Left colon (tissue), 2 donors: ENCODE data around the gene HTR7. TPM values are rescaled to one million over a fixed set of nuclear protein-coding genes. Genes with fewer than 3 reads are reported as not detected.
"Not testable (repeated sequence)": the region's sequence is repeated elsewhere in the genome, so short reads cannot be mapped to it uniquely, and the experiment has no call there.

Experiments
- ATAC-seq: fragments of 200-7000 bp; cut with Tn5 transposase; one replicate; pipeline ENCODE4 v1.9.1; 2020; ENCODE audit warnings: mild to moderate bottlenecking, moderate library complexity
- DNase-seq, 2 donors: peaks; one replicate each; pipeline ENCODE4 v3.0.0-alpha.2; 2020
- intact Hi-C, 2 donors: fragments of 100-400 bp; cut with DNase I in 1 of 2; cut with micrococcal nuclease in 1 of 2; formaldehyde crosslinking; loops; one replicate each; pipeline versions ENCODE4 v1.11.2 to v1.14.0; 2022; cut with DNase I, micrococcal nuclease
- long read RNA-seq: library from polyadenylated mRNA; unstranded; transcript quantifications from one replicate; pipeline ENCODE4 v2.0.0, GENCODE V29; 2021
- total RNA-seq, 2 donors: library from RNA; stranded (reverse); fragmentation: NEBNext Ultra II Directional; extraction: Animal tissue kit (Norgen Biotek cat#: 25700); gene quantifications; one replicate each; pipeline ENCODE4 v1.2.1, GENCODE V29; 2021
- donor health status: DM: no; HTN: no; CAD: no.
- donor health status: DM: yes; HTN: yes; CAD: no.

The HTR7 gene
- under 1 TPM; 0.21 to 0.61 TPM for total RNA-seq
- long read RNA-seq, result 0 reads

DNA sequence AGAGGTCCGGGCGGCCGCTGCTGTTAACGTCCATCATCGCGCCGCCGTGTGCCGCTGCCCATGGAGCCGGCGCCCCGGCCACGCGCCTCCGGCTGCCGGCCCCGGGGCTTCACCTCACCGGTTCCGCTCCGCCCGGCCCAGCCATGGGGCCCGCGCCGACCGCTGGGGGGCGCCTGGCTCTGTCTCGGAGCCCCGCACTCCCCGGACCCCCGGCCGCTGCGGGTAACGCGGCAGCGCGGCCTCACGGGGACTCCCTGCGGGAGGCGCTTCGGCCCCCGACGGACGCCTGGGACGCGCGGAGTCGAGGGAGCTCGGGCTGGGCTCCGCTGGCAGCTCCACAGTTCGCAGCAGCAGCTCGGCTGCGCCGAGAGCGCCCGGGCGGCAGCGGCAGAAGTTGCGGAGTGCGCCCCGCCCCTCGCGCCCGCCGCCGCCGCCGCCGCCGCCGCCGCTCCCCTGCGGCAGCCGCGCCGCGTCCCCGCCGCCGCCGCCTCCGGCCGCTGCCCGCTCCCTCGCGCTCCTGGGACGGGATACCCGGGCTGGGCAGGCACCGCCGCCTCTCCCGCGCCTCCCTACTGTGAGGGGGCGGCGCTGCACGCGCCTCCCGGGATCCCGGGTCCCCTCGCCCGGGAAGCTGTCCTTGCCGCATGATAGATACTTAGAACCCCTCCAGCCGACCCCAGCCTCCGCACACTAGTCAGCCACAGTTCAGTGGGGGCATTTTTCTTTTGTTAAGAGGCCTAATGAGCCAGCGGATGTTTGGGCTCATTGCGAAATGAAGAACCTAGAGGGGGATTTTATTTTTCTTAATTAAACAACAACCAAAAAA lies at the start of gene HTR7:
TSS of gene HTR7 (minus strand) at position 405 of the 826 bp plus-strand sequence. CDS start at position 37, 368 bp downstream.
- peak in 1 of 2 donors; percentile 65 for DNase-seq
- peak; percentile 91 for ATAC-seq
- intact Hi-C loops, result loop anchor here in 1 of 2 donors (10.0 kb wide), 1 partner anchor 1063 kb away; no protein-coding TSS in a partner anchor

DNA sequence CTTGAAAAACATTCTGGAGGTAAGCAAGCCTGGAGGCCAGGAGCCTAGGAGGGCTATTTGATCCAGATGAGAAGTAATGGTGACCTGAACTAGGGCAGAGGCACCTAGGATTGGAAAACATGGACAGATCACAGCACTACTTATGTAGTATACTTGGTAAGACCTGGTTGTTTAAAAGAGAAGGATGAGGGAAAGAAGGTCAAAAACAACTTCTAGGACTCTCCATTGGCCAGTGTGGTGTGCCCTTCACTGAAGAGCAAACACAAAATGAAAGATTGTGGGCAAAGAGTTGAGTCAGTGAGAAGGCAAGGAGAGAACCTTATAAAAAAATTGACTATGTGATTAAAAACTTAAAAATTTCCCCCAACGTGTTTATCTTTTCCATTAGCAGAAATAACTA lies 48.8 kb upstream of the HTR7 start:
- intact Hi-C loops, result no loop called here
- ATAC-seq, result no peak
- DNase-seq, result no peak

DNA sequence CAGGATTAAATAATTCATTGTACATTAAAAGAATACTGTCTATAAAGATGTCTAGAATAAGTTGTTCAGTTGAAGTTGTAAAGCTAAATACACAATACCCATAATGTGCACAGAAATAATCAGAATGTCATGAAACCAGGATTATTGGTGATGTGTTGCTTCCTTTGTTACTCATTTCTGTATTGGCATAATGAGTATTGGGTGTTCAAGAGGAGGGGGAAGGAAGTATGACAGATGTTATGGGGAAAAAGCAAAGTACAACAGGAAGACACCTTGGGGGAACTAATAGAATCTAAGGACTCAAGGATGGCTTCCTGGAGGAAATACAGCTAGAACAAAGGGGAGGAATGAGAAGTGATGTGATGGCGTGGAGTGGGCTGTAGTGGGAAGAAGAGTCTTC lies 48.1 kb upstream of the HTR7 start:
- intact Hi-C loops, result no loop called here
- DNase-seq (no peak), ATAC-seq (no peak)

DNA sequence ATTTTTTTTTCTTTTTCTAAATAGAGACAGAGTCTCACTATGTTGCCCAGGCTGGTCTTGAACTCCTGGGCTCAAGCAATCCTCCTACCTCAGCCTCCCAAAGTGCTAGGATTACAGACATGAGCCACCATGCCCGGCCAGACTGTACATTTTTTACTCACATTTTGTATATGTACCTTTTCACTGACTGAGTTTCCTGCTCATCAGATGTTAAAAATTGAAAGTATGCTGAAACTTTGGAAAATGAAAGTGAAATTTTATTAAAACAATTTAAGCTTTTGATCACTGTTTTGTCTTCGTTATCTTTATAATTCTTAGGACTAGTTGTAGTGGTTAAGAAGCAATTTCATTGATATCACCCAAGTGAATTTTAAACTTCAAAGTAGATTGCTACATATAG lies 39.1 kb upstream of the HTR7 start:
- ATAC-seq, intact Hi-C loops, DNase-seq: not testable (repeated sequence)

DNA sequence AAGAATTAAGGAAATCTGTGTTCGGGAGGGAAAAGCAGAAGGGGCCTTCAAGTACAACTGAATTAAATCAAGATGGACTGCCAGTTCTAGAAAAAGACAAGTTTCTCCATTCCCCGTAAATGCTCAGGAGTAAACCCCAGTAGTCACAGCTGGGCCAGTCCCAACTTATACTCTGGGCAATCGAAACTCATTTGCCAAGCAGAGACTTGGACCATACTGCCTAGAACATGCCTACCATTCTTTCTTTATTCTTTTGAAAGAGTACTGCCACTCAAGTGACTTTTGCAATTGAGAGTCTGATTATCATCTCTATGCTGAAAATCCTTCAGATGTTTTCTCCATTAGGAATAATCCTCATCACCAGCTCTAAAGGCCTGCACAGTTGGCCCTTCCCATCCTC lies 35.4 kb upstream of the HTR7 start:
- intact Hi-C loops, result no loop called here
- DNase-seq (no peak), ATAC-seq (no peak)

DNA sequence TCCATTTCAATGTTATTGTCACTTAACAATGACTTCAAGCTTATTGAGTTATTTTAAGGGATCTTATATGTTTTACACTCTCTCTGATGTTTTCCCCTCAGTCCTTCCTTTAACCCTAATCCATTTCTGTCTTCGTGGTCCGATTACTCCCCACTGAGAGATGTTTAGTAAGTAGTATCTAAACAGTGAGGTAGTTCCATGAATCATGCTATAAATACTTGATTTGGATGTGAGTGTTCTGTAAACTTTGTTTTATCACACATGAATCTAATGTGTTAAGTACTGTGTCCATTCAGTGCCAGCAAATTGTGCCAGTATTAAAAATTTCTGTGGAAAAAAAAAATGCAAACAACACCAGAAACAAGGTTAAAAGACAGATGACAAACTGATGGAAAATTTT lies 32.5 kb upstream of the HTR7 start:
- DNase-seq (no peak), ATAC-seq (no peak)
- intact Hi-C loops, result no loop called here

DNA sequence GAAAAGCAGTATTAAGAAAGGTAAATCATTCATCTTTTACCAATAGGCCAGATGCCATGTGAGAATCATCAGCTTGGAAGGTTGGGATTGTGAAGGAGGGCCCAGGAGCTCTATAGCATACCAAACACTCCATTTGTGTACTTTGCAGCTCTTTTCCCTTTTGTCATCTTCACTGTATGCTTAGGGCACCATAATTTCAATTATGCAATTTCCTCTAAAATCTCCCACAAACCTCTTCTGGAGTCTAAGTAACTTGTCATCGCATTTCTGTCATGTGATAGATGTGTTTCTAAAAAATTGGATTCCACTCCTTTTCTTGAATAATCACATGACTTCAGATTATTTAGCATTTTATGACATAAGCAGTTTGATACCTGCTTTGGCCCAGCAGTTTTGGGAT lies 31.8 kb upstream of the HTR7 start:
- intact Hi-C loops, result no loop called here
- ATAC-seq (no peak), DNase-seq (no peak)

DNA sequence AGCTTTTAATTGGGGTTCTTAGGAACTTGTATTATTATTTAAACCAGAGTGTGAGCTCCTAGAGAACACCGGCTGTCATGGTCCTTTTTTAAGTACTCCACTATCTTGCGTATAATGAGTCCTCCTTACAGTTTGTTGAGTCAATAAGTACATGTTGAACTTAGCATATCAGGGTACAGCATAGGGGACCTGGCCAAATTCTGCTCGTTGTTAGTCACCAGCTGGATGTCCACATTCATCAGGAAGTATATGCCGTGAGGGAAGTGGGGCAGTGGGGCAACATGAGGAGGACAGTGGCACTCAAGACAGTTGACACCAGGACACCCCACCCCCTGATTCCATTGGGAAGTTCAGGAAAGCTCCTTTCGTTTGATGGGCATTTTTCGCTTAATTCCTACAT lies 30.5 kb upstream of the HTR7 start:
- ATAC-seq, result no peak
- no peak for DNase-seq
- intact Hi-C loops, result no loop called here

DNA sequence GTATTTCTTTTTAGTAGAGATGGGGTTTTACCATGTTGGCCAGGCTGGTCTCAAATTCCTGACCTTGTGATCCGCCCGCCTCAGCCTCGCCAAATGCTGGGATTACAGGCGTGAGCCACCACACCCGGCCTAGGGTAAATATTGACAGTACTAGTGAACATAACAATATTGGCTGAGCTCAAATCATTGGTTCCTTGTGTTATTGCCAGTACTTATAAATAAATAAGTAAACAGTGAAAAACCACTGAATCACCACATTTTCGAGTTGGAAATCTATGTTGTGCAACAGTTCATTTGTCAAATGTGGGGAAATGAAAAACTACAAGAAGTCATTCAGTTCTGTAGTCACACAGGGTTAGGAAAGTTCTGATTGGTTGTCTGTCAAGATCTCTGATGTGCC lies 29.7 kb upstream of the HTR7 start:
- ATAC-seq (peak; percentile 95), DNase-seq (peak; percentile 31 to 53)
- intact Hi-C loops, result no loop called here

DNA sequence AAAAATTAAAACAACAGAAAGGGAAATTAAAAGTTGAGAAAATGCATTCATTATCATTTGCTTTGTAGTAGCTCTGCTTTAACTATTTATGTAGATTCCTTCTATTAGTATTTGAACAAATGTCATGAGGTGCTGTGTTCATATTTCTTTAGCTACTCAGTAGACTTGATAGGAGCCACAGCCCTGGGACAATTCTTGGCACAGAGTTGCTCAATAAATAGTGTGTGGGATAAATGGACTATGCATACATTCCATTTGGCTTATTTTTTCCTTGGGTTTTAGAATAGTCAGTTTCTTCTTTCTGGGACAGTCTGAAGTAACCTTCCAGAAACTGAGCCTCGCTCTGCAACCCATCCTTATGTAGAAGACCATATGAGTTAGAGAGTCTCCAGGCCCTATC lies 27.3 kb upstream of the HTR7 start:
- no peak for DNase-seq
- intact Hi-C loops, result no loop called here
- no peak for ATAC-seq

DNA sequence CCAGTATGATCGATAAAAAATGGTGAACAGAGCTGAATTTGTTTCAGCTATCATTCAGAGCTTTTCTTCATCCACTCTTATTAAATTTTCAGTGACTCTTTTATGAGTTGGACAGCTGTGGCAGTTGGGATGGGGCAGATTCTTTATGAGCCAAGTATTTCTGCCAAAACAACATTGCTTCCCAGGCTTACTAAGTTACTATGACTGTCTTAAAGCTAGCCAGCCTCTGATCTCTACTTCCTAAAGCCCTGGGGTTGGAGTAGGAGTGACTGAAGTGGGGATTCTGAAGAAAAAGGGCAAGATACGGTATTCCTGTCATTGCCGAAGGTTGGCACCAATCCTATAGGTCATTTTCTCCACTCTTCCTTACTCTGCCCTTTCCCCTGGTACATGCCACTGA lies 26.6 kb upstream of the HTR7 start:
- intact Hi-C loops, result no loop called here
- DNase-seq (no peak), ATAC-seq (no peak)

DNA sequence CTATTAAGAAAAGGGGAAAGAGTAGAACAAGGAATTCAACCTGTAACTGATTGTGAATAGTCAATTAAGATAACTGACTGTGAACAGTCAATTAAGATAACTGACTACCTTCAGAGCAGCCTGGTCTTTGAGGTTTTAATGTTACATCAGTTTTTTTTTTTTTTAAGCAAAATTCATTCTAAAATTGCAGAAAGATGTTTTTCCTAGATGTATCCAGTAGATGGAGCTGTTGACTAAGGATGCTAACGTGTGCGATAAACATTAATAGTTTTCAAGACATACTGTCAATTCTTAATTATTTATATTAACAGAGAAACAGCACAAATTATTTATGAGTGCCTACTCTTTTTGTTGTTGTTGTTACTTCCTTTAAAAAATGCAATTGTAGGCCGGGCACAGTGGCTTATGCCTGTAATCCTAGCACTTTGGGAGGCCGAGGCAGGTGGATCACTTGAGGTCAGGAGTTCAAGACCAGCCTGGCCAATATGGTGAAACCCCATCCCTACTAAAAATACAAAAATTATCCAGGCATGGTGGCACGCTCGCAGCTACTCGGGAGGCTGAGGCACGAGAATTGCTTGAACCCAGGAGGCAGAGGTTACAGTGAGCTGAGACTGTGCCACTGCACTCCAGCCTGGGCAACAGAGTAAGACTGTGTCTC lies 22.4 kb upstream of the HTR7 start:
- ATAC-seq, intact Hi-C loops, DNase-seq: not testable (repeated sequence)

DNA sequence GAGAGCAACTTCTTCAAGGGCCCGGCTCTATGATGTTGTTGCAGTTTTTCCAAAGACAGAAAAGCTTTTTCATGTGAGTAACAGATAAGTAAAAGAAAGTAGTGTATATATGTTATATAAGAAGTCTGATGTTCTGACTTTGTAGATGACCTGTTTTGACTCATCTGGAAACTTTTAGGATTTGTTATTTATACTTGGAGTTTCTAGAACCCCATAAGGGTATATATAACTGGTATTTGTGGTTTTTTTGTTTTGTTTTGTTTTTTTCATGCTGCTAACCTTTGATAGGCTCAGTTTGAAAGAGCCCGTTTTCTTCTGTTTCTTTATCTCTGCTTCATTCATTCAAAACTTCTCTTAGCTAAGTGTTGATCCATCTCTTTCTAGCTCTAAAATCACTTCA lies 21.2 kb upstream of the HTR7 start:
- no peak for ATAC-seq
- intact Hi-C loops, result no loop called here
- no peak for DNase-seq

DNA sequence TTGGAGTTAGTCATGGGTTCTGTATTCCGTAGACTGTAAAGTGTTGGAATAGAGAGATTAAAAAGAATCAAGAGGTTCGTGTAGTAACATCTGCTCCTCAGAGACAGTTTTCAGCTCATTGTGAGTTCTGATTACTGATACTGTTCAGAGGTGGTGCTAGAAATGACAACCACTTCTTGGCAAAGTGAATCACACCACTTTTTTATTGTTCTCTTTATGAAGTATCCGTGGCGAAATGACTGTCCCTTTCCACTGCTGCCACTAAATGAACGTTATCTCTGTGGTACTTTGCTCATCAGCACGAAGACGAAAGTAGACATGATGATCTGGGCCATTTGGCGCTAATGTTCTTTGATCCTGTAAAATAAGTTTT lies 14.8 kb upstream of the HTR7 start:
- DNase-seq (no peak), ATAC-seq (no peak)
- intact Hi-C loops, result no loop called here

DNA sequence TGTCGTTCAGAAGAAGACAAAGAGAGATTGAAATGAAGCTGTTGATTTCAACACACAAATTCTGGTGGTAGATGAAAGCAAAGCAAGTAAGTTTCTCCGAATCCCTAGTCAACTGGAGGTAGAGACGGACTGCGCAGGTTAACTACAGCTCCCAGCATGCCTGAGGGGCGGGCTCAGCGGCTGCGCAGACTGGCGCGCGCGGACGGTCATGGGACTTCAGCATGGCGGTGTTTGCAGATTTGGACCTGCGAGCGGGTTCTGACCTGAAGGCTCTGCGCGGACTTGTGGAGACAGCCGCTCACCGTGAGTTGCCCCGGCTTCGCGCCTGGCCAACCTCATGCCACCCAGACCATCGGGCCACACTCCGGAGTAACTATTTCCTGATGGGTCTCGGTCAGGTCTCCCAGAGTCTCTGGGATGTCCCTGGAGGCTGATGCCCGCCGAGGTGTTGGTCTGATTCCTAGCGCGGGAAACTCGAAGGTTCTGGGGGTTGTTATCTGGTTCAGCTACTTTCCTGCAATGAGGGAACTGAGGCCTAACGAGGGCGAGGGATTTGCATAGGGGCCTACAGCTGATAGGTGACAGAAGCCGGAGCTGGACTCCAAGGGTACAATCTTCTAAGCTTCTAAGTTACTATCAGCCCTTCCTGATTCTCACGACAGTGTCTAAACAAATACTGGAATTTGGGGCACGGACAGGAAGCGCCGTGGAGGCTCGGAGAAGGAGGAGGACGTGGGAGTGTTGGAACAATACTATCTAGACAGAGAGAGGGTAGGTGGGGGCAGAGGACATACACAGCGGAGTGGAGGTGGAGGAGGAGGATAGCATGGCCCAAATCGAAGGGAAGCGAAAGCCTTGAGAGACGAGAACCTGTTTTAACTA lies 14.2 kb upstream of the HTR7 start, which contains the start of gene RPP30:
TSS of gene RPP30 (plus strand) at position 209 of the 882 bp plus-strand sequence. CDS start at position 222, 13 bp downstream.
- intact Hi-C loops, result no loop called here
- ATAC-seq (peak; percentile 99), DNase-seq (peak; percentile 79 to 89)

DNA sequence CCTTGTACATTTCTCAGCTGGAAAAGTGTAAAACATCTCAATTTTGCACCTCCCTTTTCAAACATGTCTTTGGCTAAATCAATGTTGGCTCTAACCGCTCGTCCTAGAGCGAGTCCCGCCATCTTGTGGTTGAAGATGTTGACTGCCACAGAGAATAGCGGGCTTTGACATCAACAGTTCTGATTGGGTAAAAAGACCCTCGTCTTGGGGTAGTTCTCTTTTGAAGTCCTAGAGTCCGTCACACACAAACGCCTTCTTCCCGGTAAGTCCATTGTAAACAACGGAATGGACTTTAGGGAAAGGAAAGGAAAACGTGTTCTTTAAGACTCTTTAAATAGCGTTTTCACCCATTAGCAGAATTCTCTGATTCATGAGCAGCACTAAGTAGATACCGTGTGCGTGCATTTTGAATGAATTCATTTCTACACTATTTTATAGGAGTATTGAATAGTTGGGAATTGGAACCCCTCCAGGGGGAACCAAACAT lies 13.5 kb upstream of the HTR7 start:
- peak; percentile 45 for ATAC-seq
- intact Hi-C loops, result no loop called here
- DNase-seq, result peak in 1 of 2 donors; percentile 33

DNA sequence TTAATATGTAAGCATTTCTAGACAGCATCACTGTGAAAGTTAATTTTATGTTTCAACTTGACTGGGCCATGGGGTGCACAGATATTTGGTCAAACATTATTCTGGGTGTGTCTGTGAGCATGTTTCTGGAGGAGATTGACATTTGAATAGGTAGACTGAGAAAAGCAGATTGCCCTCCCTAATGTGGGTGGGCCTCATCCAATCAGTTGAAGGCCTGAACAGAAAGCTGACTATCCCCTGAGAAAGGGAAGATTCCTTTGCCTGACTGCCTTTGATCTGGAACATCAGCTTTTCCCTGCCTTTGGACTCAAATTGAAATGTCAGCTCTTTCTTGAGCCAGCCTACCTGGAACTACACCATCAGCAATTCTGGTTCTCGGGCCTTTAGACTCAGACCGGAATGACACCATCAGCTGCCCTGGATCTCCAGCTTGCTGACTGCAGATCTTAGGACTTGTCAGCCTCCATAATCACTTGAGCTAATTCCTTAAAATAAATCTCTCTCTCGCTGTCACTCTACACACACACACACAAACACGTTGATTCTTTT lies 8.3 kb upstream of the HTR7 start:
- no peak for ATAC-seq
- DNase-seq, result no peak
- intact Hi-C loops, result no loop called here

DNA sequence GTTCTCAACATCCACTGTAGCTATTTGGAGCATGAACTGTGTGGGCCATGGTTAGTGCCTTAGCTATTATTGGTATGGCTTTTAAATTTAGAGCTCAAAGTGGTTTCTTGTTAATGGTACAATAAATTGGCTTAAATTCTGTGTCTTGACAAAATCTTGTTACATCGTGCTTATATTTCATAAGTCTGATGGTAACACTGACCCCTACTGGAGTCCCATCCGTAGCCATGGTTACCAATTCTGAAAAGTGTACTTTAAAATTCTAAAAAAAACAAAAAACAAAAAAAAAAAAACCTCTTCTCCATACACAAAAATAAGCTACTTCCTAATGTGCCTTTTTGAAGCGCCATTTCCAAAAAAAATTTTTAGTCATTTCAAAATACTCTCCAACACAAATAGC lies 7.6 kb upstream of the HTR7 start:
- intact Hi-C loops, result no loop called here
- ATAC-seq, result no peak
- DNase-seq, result no peak
